HT-29 (cell line): ENCODE results near the gene TDRD12. TPM values are rescaled to one million over a fixed set of nuclear protein-coding genes. Genes with fewer than 3 reads are reported as not detected.

Experiments used
- DNase-seq: peaks from one replicate; pipeline ENCODE4 v3.0.0-alpha.2; 2015; ENCODE audit warnings: low spot score
- total RNA-seq: library from RNA; depleted of rRNA; stranded (reverse); fragments of >200 nt; shearing (Covaris generic); gene quantifications from 2 replicates; pipeline ENCODE4 v1.2.3, GENCODE V29; 2014

Gene TDRD12
- total RNA-seq, 1 experiment from 2014 or later = 0.03 TPM

DNA sequence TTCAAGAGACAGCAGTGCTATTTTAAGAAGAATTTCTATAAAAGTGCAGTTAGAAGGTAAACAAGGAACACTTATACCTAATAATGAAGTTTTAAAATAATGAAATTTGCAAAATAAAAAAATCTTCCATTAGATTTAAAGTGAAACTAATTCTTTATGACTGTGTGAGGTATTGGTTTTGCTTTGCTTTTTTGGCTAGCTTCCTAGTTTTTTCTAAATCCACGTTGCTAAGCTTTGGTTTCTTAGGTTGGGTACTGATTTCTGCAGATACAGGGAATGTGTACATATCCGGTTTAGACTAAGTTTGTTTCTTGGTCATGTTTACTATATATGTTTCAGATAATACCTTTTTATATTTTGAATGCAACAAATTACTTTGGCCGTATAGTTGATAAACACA lies 90.2 kb downstream of the TDRD12 start:
- DNase-seq = no peak

DNA sequence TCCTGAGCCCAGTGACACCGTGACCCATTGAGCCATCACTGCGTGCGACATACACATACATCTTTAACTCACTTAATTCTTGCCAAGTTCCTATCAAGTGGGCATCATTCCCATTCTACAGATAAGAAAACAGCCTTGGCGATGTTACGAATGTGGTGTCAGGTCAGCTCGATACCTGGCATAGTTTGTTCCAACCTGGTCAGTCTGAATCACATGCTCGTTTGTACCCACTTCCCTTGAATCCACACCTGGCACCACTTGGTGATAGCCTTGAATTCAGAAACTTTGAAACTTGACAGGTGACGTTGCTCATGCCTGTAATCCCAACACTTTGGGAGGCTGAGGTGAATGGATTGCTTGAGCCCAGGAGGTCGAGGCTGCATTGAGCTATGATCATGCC lies 90.9 kb downstream of the TDRD12 start:
- DNase-seq = no peak

DNA sequence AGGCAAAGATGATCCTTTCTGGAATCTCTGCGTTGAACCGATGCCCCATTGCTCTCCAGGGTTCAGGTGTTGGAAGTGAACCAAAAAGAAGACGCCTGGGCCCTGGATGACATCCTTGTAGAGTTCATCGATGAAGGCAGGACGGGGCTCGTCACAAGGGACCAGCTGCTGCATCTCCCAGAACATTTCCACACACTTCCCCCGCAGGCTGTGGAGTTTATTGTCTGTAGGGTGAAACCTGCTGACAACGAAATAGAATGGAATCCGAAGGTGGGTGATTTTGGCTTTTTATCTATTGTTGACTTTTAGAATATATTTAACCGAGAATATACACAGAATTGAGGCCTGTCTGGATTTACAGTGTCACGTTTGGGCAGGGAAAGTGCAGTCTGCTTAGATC lies 91.6 kb downstream of the TDRD12 start:
- no peak for DNase-seq

DNA sequence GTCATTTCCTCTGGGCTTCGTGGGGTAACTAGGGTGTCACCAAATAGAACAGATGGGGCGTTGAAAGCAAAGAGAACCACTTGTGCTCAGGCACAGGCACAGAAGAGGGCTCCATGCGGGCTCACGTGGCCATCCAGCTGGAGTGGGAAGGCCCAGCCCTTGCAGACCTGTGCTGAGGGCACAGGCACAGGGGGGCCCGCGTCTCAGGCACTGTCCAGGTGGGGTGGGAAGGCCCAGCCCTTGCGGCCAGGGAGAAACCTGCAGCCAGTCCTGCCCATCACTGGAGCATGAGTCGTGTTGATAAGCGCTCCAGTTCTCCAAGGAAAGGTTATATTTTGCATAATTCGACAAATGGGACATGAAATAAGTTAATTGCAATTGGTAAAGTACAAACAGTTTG lies 92.5 kb downstream of the TDRD12 start:
- DNase-seq = no peak

DNA sequence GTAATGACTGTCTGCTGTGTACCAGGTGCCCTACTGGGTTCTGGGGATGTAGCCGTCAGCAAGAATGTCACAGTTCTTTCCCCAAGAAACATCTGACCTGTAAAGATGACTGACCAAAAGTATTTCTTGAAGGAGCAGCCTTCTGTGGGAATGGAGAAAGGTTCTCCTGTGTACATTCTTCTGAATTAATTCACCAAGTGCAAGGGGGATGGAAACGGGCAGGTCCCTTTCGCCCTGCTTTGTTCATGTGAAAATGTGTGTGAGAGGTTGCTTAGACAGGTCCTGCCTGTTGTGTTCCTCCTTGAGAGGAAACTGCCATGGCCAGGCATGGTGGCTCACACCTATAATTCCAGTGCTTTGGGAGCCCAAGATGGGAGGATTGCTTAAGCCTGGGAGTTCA lies 93.0 kb downstream of the TDRD12 start:
- peak; percentile 6 for DNase-seq

DNA sequence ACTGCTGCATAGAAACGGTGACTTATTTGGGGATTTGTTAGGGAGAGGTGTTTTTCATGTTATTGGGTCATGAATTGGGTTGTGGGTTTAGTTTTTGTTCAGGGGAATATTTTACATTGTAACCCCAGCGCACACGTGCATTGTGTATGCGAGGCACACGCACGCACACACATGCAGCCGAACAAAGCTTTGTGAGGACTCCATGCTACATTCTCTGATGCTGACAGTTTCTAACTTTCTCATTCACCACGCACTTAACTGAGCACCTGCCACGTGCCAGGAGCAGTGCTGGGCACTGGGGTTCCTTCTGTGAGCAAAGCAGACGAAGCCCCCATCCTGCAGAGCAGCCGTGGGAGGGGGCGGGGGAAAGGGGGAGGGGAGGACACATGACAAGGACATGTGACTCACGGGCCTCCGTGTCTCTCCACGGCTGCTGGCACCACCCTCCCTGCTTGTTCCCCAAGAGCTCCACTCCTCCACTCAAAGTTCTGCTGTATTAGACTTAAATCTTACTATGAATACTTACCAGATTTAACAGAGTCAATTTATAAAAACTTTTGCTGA lies 94.4 kb downstream of the TDRD12 start:
- no peak for DNase-seq

DNA sequence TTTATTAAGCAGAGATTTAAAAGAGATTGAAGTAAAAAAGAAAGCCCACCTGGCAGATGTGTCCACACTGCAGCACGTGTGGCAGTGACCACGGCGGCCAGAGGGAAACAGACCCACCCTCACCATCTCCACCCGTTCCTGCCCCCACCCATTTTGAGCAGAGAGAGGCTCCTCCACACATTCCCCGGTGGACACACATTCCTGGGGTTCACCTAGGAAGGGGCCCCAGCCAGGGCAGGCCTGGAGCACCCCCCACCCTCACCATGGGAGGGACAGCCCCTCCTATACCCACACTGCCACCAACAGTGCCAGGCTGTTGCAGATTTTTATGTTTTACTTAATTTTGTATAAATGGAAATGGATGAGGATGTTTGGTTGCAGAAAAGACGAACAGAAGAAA lies 95.1 kb downstream of the TDRD12 start:
- DNase-seq = no peak

DNA sequence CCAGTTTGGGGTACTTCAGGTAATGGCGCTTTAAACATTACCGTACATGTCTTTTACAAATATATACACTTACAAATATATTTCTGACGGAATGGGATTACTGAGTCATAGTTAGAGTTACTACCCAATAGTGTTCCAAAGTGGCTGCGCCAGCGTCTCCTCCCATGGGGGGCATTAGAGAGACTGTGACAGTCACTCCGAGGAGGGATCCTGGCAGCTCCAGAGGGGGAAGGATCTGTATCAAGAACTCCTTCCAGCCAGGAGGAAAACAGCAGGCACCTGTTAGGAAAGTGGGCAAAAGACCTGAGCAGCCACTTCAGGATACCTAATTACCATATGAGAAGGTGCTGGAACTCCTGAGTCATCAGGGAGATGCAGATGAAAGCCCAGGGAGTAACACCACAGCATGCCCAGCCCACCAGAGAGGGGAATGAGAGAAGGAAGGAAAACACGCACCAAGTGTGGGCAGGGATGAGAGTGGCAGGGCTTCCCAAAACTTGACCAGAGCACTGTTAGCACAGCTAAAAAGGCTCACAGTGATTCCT lies 97.1 kb downstream of the TDRD12 start:
- DNase-seq = no peak

DNA sequence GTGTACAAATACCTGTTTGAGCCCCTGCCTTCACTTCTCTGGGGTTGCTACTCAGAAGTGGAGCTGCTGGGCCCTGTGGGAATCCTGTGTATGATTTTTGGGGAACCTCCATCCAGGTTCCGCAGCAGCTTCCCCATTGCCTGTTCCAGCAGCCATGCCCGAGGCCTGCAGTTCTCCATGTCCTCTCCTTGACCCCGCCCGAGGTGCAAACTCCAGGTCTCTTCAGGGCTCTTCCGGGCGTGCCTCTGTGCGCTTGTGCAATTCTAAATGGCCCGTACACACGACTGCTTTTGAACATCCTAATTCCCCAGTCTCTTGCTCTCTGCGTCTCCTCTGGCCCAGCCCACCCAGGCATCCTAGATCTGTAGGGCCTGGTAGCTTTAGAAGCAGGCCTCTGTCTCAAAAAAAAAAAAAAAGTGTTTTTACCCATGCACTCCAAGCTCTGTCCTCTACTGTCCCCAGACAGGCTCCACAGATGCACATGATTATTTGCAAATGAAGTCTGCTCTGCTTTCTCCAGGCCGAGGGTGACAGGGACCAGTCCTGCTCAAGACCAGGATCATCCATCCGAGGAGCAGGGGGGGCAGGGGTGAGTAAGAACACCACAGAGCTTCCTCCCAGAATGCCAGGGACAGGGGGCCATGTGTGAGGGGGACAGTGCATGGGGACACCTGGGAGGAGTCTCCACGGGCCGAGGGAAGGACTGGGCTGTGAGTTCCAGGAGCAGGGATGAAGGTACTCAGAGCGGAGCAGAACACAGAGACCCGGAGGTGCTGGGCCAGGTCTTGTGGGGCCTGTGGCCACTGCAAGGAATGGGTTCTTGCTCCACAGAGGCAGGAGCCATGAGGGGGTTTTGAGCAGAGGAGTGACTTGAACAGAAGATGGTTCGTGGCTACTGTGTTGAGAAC lies 98.3 kb downstream of the TDRD12 start:
- DNase-seq = no peak

DNA sequence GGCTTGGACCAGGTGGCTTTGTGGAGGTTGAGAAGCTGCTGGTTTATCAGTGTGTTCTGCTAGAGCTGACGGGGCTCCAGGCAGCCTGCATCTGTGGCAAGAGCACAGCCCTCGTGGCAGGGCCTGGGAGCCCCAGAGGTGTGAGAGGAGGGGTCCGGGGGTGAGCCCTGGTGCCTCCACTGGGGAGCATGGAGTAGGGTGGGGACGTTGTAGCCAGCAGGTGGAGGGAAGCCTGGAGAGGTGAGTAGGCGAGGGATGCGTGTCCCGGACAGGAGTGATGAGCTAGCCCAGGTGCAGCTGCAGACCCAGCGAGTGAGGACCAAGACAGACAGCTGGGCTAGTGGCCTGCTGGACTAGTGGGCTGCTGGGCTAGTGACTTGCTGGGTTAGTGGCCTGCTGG lies 99.0 kb downstream of the TDRD12 start:
- no peak for DNase-seq

DNA sequence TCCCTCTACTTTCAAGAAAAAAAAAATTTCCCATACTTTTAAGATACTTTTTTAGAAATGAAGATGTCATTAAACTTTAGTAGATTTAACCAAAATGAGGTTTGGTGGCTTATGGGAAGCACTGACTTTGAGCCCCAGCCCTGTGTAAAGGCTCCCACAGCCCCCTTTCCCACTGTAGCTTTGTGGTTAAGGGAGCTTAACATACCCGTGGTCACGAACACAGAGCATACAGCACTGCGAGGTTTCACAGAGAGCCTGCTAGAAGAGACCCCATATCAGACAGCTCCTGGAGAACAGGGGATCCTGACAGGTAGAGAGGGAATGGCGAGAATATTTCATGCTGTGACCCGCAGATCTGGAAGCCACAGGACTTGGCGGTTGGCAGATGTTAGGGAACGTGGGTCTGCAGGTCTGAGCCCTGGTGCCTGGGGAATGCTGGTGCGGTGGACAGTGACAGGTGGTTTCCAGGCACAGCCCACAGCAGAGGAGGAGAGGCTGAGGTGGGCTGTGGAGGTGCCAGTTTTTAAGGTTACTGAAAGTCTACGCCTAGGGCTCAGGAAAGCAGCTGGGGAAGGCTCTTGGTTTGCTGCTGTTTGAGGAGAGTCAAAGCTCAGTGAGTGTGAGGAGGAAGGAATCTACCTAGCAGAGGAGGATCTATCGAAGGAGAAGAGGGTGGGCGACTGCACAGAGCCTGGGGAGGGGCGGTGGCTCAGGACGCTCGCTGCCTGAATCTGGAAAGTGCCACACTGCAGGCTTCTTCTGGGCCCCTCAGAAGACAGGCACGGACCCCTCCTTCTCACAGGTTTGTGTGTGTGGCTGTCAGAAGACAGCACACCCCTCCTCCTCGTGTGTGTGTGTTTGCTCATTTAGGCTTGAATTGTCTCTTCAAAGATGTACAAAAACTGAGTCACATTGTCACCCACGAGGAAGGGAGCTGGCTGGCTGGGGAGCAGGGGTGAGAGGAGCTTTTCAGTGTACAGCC lies 100.1 kb downstream of the TDRD12 start:
- no peak for DNase-seq

DNA sequence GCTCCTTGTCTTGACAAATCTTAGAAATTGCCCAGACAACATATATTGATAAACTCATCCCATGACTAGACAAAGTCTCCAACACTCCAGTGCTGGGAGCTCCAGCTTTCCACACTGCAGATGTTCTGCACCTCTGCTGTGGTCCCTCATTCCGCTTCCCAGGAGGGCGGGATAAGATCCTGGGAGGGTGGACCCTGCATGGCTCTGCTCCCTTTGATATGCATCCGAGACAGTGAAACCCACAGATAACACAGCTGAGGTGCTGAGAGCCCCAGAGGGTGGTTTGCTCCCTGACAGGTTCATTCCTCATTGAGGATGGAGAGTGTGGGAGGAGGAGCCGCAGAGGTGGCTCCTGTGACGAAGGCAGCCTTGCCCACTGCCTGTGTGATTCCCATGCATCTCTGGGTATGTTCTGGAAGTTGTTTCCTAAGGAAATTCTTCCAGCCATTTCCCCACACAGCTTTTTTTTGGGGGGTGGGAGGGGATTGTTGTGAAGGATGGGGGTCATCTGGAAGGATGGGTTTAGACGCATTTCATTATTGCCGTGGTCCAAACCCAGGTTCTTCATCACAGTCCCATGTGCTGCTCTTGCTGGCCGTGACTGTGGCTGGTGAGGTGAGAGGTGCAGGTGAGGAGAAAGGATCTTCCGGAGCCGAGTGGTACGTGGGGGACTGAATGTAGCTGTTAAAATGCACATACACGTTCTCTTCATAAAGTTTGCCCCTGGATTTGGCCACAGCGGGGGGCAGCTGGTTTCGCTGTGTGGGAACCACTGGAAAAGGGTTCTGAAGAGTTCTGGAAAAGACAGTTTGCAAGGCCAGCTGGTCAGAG lies 103.6 kb downstream of the TDRD12 start:
- DNase-seq = no peak

DNA sequence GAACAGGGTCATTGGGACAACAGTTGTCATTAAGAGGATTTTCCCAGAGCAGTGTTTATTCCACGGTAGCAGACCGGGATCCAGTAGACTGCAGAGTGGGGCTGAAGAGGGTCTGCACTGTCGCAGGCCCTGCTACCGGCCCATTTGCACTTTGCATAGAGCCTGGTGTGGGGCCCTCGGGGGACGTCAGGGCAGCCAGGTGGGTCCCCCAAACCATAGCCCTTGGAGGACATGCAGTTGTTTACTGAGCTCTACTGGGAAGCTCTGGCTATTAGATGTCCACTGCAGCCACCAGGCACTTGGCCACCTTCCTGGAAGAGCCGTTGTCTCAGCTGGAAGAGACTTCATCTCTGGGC lies 104.2 kb downstream of the TDRD12 start:
- no peak for DNase-seq

DNA sequence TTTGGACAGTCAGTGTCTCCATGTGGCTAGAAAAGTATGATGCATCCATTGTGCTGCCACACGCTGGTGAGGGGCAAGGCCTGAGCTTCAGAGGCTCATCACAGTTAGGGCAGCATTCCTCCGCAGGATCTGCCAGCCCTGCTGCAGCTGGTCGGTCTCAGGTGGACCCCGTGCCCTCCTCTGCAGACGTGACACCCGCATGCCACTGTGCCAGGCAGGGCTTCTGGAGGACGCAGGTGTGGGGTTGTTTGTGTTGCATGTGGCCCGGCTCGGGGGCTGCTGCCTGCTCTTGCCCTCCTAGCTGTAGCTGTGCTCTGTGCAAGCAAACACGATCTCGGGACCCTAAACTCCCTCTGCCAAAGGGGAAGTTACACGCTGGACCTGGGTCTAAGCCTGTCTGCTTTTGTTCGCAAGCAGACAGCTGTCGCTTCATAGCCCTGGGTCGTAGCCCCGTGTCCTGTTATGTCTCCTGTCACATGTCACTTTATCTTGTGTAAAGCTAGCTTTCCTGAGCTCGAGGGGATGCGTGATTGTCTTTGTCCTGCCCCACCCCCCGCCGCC lies 104.7 kb downstream of the TDRD12 start:
- DNase-seq = no peak

DNA sequence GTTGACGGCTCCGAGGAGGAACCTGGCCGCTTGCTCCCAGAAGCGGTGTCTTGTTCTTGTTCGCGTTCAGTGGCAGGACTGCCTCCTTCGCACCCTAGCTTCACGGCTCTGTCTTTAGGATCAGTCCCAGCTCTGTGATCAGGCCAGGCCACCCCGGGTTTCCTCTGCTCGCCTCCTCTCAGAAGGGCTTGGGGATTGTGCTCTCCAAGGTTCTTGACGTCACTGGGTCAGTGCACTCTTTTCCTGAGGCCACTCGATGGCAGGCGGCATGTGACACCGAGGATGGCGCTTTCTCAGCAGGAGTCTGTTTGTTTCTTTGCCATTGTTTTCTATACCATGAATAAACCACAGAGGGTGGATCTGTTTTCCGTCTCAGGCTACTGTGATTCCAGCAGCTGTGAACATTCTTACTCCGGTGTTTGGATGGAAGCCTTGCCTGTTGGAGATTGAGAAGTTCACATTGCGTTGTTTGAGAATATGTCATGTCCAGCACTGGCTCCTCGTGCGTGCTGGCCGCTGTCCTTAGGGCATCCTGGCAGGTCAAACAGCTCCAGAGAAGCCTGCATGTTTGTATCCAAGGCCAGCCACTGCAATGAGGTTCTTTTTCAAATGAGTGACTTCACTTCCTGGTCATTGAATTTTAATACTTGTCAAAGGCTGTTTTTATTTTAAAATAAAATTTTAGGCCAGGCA lies 105.5 kb downstream of the TDRD12 start:
- no peak for DNase-seq

DNA sequence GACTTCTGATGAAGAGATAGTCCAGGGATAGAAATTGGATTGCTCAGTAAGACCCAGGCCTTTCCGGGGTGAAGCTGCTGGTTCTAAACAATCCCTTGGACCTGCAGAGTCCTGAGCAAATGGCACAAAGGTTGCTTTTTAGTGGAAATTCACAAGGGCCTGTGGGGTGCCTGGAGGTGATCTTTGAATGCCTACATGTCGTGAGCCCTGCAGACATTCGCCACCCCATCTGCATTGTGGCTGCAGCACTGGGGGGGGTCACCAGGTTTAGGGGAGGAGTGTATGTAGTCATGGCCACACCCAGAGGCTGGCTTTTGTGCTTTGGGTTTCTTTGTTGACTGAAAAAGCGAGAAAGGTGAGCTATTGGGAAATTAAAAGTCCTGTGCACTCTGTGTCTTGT lies 108.6 kb downstream of the TDRD12 start:
- no peak for DNase-seq

DNA sequence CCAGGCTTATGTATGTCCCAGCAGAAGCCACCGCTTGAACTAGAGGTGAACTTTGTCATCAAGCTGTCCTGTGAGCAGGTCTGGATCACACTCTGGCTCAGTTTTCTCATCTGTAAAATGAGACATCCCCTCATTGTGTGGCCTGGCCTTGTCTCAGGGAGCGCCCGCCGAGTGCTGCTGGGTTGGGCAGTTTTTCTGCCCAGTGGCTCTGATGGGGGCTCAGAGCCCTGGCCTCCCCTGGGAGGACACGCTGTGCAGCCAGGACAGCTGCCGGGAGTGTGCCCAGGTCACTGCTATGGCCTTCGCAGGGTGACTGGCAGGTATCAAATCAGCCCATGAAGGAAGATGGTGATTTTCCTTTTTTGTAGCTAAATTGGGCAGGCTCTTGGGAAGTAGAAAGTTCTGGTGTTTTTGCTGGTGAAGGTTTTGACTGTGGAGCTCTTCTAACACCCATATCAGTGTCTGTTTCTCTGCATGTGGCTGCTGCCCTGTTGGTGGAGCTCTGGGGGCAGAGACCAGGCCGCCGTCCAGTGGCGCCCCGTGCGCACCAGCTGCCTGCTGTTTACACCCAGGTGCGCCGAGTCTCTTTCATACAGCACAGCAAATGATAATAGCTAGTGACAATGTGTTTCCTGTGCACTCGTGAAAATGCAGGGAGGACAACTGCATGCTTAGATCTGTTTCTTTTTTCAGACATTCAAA lies 109.2 kb downstream of the TDRD12 start:
- DNase-seq = no peak

DNA sequence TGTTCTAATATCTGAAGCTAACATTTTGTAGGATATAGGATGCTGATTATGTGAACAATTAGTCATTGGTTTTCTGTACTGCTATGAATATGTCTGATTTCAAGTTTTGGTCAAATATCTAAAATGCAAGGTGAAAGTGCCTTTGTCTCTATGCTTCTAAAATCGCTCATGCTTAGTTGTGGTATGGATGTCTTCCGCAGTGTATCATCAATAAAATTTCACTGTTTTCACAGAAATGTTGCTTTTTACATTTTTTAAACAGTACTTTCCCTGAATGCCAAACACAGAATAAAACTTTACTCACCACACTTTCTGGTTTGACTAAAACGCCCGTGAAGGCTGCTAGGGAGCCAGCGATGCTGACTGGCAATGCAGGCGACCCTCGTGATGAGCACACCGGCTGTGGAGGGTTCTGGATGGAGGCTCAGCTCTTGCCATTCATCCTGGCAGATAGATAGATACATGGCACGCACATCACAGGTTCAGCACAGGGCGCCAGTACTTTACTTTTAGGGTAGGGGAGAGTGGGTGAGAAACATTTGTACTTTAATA lies 109.9 kb downstream of the TDRD12 start:
- no peak for DNase-seq
